Pancreas (tissue), 10 donors: ENCODE data around the gene CYSLTR1. TPM values are rescaled to one million over a fixed set of nuclear protein-coding genes. Genes with fewer than 3 reads are reported as not detected.
"Not testable (repeated sequence)": the region's sequence is repeated elsewhere in the genome, so short reads cannot be mapped to it uniquely, and the experiment has no call there.

Source experiments
- ATAC-seq, 4 donors: fragments of 200-7000 bp; cut with Tn5 transposase; one replicate each; pipeline versions ENCODE4 v1.8.0 to v1.9.1; 2020; ENCODE audit warnings: mild to moderate bottlenecking in 4 of 4, moderate library complexity in 4 of 4
- DNase-seq, 6 donors: peaks; one replicate each; pipeline ENCODE4 v3.0.0-alpha.2; 2020
- FAIRE-seq: peaks from 2 replicates; lab custom pipeline; 2012; peaks lifted over from hg19 to GRCh38; lab: Jason Lieb, UNC
- H3K27ac ChIP-seq, 4 donors: fragments of 200-600 bp; sonication (generic); 1 replicate in 3 of 4; 2 replicates in 1 of 4; pipeline versions ENCODE4 v1.5.0 to v1.8.0; 2020
- H3K27me3 ChIP-seq, 4 donors: fragments of 200-600 bp; one replicate each; pipeline ENCODE4 v1.8.0; 2021
- H3K36me3 ChIP-seq, 3 donors: fragments of 200-600 bp; sonication (generic) in 1 of 3; one replicate each; pipeline versions ENCODE4 v1.5.0 to v1.8.0; 2020 to 2021
- H3K4me1 ChIP-seq, 3 donors: fragments of 200-600 bp; one replicate each; pipeline ENCODE4 v1.8.0; 2021
- H3K4me3 ChIP-seq, 4 donors: fragments of 200-600 bp; sonication (generic) in 2 of 4; one replicate each; pipeline versions ENCODE4 v1.5.0 to v1.8.0; 2020 to 2021
- H3K9me3 ChIP-seq, 4 donors: fragments of 200-600 bp; one replicate each; pipeline ENCODE4 v1.8.0; 2021
- CTCF ChIP-seq, 4 donors: fragments of 200-600 bp; sonication (generic) in 3 of 4; IDR thresholded peaks; one replicate each; pipeline versions ENCODE4 v1.5.0 to v1.8.0; 2021; ENCODE audit warnings: antibody characterized with exemption in 4 of 4
- WGBS, 2 donors: extraction: QIAGEN DNeasy Blood & Tissue Kit; methylation state at CpG; one replicate each; pipeline ENCODE4 v1.1.7; 2013; 5-methylcytosine and 5-hydroxymethylcytosine counted together
- intact Hi-C, 3 donors: fragments of 100-400 bp; cut with DNase I; formaldehyde crosslinking; loops; one replicate each; pipeline versions ENCODE4 v1.11.1 to v1.14.2; 2022
- polyA plus RNA-seq, 2 donors: library from polyadenylated mRNA; stranded (reverse); fragments of 200-250 nt; gene quantifications; one replicate each; pipeline ENCODE4 v1.2.3, GENCODE V29; 2013
- total RNA-seq, 6 donors: library from RNA; stranded (reverse); fragmentation: NEBNext Ultra II Directional in 4 of 6; extraction: Animal tissue kit (Norgen Biotek cat#: 25700) in 4 of 6; gene quantifications; one replicate each; pipeline versions ENCODE4 v1.2.1 to v1.2.4, GENCODE V29; 2021 to 2023
- donor health status: healthy with polysubstance abuse.
- donor health status: DM: no; HTN: no; CAD: no; lungs with moderate emphysema.
- donor health status: DM: no; HTN: no; CAD: no.
- donor health status: control.
- donor health status: control.
- donor health status: Bipolar disorder and iron deficiency.
- donor health status: DM: yes; HTN: yes; CAD: no.
- donor health status: DM: no; HTN: no; CAD: no.
- donor health status: DM: no; HTN: no; CAD: no.
- donor health status: DM: yes; HTN: yes; CAD: no.

The CYSLTR1 gene
- total and polyA plus RNA-seq, 8 donors = 0.19 to 1.5 (median 0.42) TPM

- no peak for TF ChIP-seq CTCF (IDR thresholded peaks at IDR 0.05)
- Histone ChIP-seq H3K4me1 (no peaks in the 10 kb centered on the region), H3K9me3 (no peaks in the 10 kb centered on the region), H3K4me3 (no peak overlapping the region), H3K27me3 (peaks cover 0 to 4% (median 0%) of the 10 kb centered on the region in 4 donors), H3K36me3 (no peaks in the 10 kb centered on the region), H3K27ac (no peak overlapping the region)
- intact Hi-C loops = no loop called here
- DNase-seq (no peak), ATAC-seq (no peak), FAIRE-seq (no peak)
- WGBS, 2 donors = 52 to 62% methylated on average over 2 of the region's 2 CpGs
These were observed 43.9 kb downstream of the CYSLTR1 start for GRCh38 chrX:78283511-78283910.

- H3K4me3 ChIP-seq = no peak overlapping the region
- peaks cover 0 to 4% (median 0%) of the 10 kb centered on the region in 4 donors for H3K27me3 ChIP-seq
- no peaks in the 10 kb centered on the region for H3K4me1 ChIP-seq
- H3K9me3 ChIP-seq = no peaks in the 10 kb centered on the region
- intact Hi-C loops = no loop called here
- no peak overlapping the region for H3K27ac ChIP-seq
- ATAC-seq = no peak
- H3K36me3 ChIP-seq = no peaks in the 10 kb centered on the region
- TF ChIP-seq CTCF (IDR thresholded peaks at IDR 0.05) = no peak
- no peak for FAIRE-seq
- no peak for DNase-seq
These were observed 90.3 kb downstream of the CYSLTR1 start for GRCh38 chrX:78237127-78237526.

GRCh38 chrX:78226047-78226446, 101.4 kb downstream of the CYSLTR1 start:
- H3K4me3 ChIP-seq, H3K27me3 ChIP-seq, ATAC-seq, H3K9me3 ChIP-seq, H3K36me3 ChIP-seq, H3K4me1 ChIP-seq, intact Hi-C loops, H3K27ac ChIP-seq, DNase-seq, FAIRE-seq: not testable (repeated sequence)

Other genes with a start within 250 kb of the CYSLTR1 start
- gene PGK1, start 223.4 kb downstream of the CYSLTR1 start, total RNA-seq = 100 to 1,000 TPM in 2 of 6 donors, 10 to 100 TPM in 4; 38.3 to 120 (median 74.2) TPM
- gene PGK1, start 223.4 kb downstream of the CYSLTR1 start, polyA plus RNA-seq = 10 to 100 TPM; 27.0 to 68.5 TPM
- 10 to 100 TPM in 2 of 6 donors, 1 to 10 TPM in 4; 7.2 to 13.2 (median 9.0) TPM for gene TAF9B, start 188.0 kb downstream of the CYSLTR1 start, total RNA-seq
- gene TAF9B, start 188.0 kb downstream of the CYSLTR1 start, polyA plus RNA-seq = 10 to 100 TPM in 1 of 2 donors, 1 to 10 TPM in 1; 7.2 to 13.2 TPM